K562 (cell line): ENCODE data around the gene ISG20. TPM values are rescaled to one million over a fixed set of nuclear protein-coding genes. Genes with fewer than 3 reads are reported as not detected.

Experiments
- ARID2 ChIP-seq: fragments of 450-650 bp; IDR thresholded peaks from 2 replicates; pipeline ENCODE4 v1.6.1; 2017; ENCODE audit warnings: antibody characterized with exemption, mild to moderate bottlenecking
- KHSRP ChIP-seq: fragments of 450-650 bp; IDR thresholded peaks from 2 replicates; pipeline ENCODE4 v1.6.1; 2017
- MGA ChIP-seq: fragments of 450-650 bp; IDR thresholded peaks from 2 replicates; pipeline ENCODE4 v1.6.1; 2016; ENCODE audit warnings: mild to moderate bottlenecking, moderate library complexity
- MTA2 ChIP-seq: fragments of 450-650 bp; IDR thresholded peaks from 2 replicates; pipeline ENCODE4 v1.6.1; 2016; ENCODE audit warnings: low read depth
- PATZ1 ChIP-seq: fragments of 250-450 bp; sonication (Bioruptor Pico); IDR thresholded peaks from 2 replicates; pipeline ENCODE4 v1.5.0; 2020; ENCODE audit warnings: mild to moderate bottlenecking, borderline replicate concordance
- RBM25 ChIP-seq: fragments of 200-400 bp; formaldehyde crosslinking; IDR thresholded peaks from 2 replicates; pipeline ENCODE4 v1.6.1; 2018; ENCODE audit warnings: low read length, low read depth, moderate library complexity; ENCODE audit not compliant: severe bottlenecking
- SIRT6 ChIP-seq: IDR thresholded peaks from one replicate; pipeline ENCODE4 v1.6.1; 2012; ENCODE audit warnings: low read depth, mild to moderate bottlenecking, control low read depth, inconsistent platforms, low read length, moderate library complexity
- ZBTB26 ChIP-seq: fragments of 450-650 bp; formaldehyde crosslinking; IDR thresholded peaks from 2 replicates; pipeline ENCODE4 v1.4.0; 2022; ENCODE audit warnings: missing genetic modification characterization
- ZNF639 ChIP-seq, 2 experiments: fragments of 200-800 bp in 1 of 2; sonication (Bioruptor generic) in 1 of 2; sonication (generic) in 1 of 2; formaldehyde crosslinking in 1 of 2; IDR thresholded peaks in 1 of 2; conservative IDR thresholded peaks in 1 of 2; 2 replicates each; pipeline versions ENCODE4 v1.5.0 to v1.6.1; 2016 to 2020; ENCODE audit warnings: missing compliant biosample characterization in 1 of 2, missing genetic modification characterization in 1 of 2, missing genetic modification reagents in 1 of 2
- ZNF76 ChIP-seq: fragments of 250-450 bp; sonication (Bioruptor Pico); IDR thresholded peaks from 2 replicates; pipeline ENCODE4 v1.4.0; 2020; ENCODE audit warnings: mild to moderate bottlenecking, moderate library complexity, borderline replicate concordance
- polyA plus RNA-seq, 8 experiments: library from polyadenylated mRNA; depleted of rRNA in 4 of 8; stranded (reverse) in 5 of 8; unstranded in 3 of 8; fragments of >200 nt; fragmentation: Nextera tagmentation in 2 of 8; fragmentation: Illumina TruSeq in 1 of 8; extraction: Ambion mirVana in 2 of 8; extraction: Trizol in 1 of 8; gene quantifications; 2 replicates each; pipeline versions ENCODE4 v1.2.1 to v1.2.3, GENCODE V29; 2011 to 2014; ENCODE audit warnings: inconsistent platforms in 1 of 8, missing spikeins in 1 of 8
- total RNA-seq, 7 experiments: library from RNA; depleted of rRNA in 6 of 7; stranded (reverse); fragments of >200 nt in 6 of 7; fragmentation: Illumina TruSeq in 2 of 7; extraction: Trizol in 2 of 7; gene quantifications; 2 replicates each; pipeline versions ENCODE4 v1.2.1 to v1.2.3, GENCODE V29; 2011 to 2021; ENCODE audit warnings: low replicate concordance in 1 of 7

Gene ISG20
- total and polyA plus RNA-seq, 9 of the 15 experiments (the other 6 are each of a cell fraction or from before 2014, with no cell fraction given): 0.06 to 2.1 (median 1.00) TPM

GRCh38 chr15:88590759-88591158 lies 48.1 kb upstream of the ISG20 start (continued):
- TF ChIP-seq MGA: no peak
- no peak for TF ChIP-seq ARID2
- TF ChIP-seq MTA2: no peak
- TF ChIP-seq KHSRP: no peak
- no peak for TF ChIP-seq SIRT6
- no peak for TF ChIP-seq ZBTB26 (CRISPR knock-in tag)
- TF ChIP-seq PATZ1 (CRISPR knock-in tag): no peak
- no peak for TF ChIP-seq ZNF76 (CRISPR knock-in tag)
- no peak for TF ChIP-seq RBM25
- TF ChIP-seq ZNF639 (CRISPR knock-in tag; conservative IDR thresholded peaks at IDR 0.05 in 1 of 2, IDR thresholded peaks at IDR 0.05 in 1 of 2): no peak
